GM08714 (cell line): ENCODE data around the gene MRPL36.

ENCODE experiments used
- H3K4me3 ChIP-seq: fragments of 200-500 bp; sonication (Bioruptor generic); 2 replicates; pipeline ENCODE4 v1.5.1; 2014; ENCODE audit warnings: mild to moderate bottlenecking, low read length, inconsistent platforms
- ZNF274 ChIP-seq: IDR thresholded peaks from 2 replicates; pipeline ENCODE4 v1.6.1; 2012; ENCODE audit warnings: mild to moderate bottlenecking, low read depth, low read length

The MRPL36 gene

DNA sequence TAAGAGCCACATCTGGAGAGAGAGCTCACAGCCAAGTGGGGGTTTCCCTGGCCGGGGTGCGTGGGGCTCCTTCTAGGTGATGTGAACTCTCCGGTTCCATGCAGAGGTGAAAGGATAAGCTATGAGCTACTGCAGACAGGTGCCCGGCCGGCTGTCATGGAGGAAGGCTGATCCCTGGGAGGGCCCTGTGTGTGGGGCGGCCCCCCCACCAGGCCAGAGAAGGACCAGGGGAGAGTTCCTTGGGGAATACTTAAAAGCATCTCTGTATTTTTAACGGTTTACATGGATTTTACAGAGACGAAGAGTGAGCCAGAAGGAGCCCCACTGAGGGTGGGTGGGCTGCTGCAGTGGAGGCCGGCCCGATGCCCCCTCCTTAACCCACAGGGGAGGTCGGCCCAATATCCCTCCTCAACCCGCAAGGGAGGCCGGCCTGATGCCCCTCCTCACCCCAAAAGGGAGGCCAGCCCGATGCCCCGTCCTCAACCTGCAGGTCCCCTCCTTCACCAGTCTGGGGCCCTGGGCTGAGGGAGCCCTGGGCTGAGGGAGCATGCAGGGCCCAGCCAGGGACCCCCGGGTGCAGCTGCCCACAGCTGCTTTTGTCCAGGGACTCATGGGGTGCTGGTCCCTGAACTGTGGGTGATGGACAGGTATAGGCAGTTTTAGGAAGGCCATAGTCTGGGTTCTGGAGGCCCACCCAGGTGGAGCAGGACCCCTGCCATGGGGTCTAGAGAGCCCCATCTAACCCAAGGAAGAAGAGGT lies 31.9 kb downstream of the MRPL36 start:
- no peak for TF ChIP-seq ZNF274
- H3K4me3 ChIP-seq = no peak overlapping the region

DNA sequence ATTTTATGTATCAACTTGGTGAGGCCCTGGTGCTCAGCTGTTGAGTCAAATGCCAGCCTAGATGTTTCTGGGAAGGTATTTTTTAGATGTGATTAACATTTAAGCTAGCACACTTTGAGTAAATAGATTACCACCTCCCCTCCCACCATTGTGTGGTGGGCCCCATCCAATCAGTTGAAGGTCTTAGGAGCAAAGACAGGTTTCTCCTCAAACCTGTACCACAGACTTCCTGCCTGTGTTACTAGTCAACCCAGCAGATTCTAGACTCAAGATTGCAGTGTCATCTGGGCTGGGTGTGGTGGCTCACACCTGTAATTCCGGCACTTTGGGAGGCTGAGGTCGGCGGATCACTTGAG lies 33.8 kb downstream of the MRPL36 start:
- H3K4me3 ChIP-seq = no peak overlapping the region
- TF ChIP-seq ZNF274 = no peak

DNA sequence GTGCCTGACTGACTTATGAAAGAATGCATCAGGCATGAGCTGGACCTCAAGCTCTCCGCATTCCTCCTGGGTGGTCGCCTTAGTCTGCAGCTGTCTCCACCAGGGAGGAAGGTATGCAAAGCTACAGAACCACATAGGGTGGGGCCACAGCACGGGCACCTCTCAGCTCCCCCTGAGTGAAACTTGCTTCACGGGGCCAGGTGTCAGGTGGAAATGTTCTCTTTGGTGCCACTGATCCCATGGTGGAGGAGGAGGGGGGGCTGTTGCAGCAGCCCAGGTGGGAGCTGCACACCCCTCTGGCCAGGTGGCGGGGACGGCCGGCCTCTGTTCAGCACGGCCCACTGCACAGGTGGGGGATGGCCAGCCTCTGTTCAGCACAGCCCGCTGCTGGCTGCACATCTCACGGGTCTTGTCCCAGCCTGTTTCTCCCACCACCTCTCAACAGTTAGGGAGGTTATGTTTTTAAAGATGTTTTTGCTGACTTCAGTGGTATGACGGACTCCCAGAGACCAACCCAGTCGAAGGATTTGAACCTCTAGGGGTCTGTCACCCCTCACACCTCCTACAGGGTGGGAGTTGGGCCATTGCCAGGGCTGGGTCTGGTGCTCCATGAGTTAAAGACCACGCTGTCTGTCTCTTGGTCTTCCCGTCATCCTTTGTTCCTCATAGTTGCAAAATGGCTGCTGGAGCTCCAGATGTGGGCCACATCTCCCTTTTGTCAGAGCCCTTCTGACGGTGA lies 34.3 kb downstream of the MRPL36 start:
- no peak overlapping the region for H3K4me3 ChIP-seq
- no peak for TF ChIP-seq ZNF274

DNA sequence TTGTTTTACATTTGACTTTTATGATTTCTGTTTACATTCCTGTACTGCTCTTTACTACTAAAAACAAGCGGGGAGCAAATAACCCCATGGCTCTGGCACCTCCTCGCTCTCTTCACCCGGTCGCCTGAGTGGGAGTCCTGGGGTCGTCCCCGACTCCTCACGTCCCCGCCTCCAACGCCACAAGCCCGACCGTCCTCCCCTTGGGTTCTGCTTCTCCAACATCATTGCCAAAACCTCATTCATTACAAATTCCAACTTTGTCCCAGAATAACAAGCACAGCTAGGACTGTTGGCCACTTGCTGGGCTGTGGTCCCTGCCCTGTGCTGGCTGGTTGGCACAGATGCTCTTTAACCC lies 35.1 kb downstream of the MRPL36 start:
- no peak for TF ChIP-seq ZNF274
- H3K4me3 ChIP-seq = no peak overlapping the region

DNA sequence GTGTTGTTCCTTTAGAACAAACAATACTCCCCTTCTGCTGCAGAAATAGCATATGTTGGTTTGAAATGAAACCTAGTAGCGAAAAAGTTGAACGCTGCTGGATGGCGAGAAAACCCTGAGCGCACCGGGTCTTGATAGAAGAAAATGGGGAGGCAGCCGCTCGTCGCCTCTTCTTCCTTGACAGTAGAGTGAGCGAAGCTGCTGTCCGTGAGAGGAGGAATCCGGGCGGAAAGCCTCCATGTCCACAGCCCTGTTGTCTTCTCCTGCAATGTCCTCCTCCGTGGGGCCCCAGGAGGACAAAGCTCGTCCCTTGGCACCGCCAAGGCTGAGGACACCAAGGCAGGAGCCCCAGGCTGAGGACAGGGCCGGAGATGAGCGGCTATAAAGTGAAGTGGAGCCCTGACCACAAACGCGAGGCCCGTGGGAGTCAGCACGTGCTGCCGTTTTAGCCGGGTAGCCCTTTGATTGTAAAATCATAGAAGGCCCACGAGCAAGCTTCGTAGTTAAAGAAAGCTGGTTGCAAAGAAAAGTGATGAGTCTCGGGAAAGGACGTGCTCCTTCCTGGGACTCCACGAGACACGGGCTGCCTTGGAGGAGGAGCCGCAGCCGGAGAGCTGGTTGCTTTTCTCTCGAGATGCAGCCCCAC lies 35.6 kb downstream of the MRPL36 start:
- TF ChIP-seq ZNF274 = no peak
- no peak overlapping the region for H3K4me3 ChIP-seq

DNA sequence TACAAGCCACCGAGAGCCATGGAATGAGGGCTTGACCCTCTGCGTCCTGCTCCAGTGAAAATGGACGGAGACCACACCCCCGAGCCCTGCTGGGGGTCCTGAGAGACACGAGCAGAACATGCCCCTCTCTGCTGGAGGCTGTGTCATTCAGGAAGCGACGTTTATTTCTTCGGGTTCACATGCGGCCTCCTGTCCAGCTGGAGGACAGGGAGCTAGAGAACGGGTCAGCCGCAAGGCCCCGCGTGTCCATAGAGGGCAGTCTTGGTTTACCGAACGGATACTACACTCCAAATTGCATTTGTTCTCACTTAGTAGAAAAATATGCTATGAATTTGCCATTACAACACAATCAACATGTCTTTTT lies 36.1 kb downstream of the MRPL36 start:
- TF ChIP-seq ZNF274 = no peak
- no peak overlapping the region for H3K4me3 ChIP-seq

DNA sequence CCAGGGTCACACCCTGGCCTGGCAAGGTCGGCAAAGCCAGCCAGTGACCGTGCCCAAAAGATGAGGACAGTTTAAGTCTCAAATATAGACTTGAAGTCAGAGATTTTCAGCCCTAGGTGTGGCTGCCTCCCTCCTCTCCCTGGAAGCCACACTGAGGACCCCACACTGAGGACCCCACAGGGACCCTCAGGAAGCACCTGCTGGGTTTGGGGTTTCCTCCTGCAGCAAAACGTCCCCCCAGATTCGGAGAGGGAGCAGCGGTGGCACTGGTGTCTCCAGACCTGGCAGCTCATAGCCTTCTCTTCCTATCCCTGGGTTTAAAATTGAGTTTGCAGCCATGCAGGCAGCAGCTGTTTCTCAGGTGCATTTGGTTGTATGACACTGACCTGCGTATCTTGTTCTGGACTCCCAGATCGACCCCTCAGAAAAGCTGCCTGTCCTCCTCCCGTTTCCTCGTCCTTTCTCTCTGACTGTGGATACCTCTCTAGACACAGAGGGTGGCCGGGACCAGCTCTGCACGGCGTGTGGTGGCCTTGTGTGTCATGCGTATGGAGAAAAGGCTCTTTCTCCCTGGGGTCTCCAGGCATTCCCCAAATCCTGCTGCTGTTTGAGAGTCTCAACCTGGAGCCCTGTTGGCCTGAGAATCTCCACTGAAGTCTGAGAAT lies 36.6 kb downstream of the MRPL36 start:
- H3K4me3 ChIP-seq = no peak overlapping the region
- TF ChIP-seq ZNF274 = no peak

DNA sequence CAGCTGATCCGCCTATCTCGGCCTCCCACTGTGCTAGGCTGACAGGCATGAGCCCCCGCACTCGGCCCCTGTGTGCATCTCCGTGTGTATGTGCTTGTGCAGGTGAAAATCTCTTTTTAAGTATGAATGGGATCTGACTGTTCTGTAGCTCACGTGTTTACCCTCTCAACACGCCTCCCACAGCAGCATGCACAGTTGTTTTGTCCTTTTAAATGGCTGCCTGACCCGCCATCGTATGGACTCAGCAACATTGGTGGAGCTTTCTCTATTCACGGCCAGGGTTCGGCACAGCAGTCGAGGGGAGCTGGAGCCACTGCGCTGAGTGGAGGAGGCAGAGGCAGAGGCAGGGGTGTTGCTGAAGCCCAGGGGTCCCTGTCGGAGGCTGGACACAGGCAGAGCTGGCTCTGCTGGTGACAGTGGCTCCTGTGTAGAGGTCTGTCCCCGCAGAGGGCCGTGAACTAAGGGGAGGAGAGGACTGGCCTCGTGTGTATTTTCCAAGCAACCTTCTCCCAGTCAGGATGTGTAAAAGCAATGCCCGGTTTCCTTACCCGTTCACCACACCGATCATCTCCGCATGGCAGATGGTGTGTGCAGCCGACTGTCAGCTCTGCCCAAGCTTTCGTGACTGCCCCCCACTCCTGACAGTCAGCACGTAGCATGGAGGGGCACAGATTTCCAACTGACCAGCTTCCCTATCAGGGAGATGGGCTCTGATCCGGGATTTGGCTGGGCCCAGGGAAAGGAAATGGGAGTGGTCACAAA lies 37.3 kb downstream of the MRPL36 start:
- no peak overlapping the region for H3K4me3 ChIP-seq
- no peak for TF ChIP-seq ZNF274

DNA sequence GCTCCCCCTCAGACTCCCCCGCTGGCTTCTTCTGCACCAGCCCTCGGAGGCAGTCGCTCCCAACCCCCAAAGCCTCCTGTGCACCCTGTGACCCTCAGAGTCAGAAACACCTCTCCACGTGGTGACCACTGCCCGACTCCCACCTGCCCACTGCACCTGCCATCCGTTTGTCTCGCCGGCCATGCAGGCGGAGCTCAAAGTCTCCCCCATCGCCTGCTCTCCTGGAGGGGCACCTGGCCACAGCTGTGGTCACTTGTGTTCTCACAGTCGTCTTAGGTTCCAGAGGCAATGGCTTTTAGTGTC lies 38.2 kb downstream of the MRPL36 start:
- H3K4me3 ChIP-seq = no peak overlapping the region
- TF ChIP-seq ZNF274 = no peak

DNA sequence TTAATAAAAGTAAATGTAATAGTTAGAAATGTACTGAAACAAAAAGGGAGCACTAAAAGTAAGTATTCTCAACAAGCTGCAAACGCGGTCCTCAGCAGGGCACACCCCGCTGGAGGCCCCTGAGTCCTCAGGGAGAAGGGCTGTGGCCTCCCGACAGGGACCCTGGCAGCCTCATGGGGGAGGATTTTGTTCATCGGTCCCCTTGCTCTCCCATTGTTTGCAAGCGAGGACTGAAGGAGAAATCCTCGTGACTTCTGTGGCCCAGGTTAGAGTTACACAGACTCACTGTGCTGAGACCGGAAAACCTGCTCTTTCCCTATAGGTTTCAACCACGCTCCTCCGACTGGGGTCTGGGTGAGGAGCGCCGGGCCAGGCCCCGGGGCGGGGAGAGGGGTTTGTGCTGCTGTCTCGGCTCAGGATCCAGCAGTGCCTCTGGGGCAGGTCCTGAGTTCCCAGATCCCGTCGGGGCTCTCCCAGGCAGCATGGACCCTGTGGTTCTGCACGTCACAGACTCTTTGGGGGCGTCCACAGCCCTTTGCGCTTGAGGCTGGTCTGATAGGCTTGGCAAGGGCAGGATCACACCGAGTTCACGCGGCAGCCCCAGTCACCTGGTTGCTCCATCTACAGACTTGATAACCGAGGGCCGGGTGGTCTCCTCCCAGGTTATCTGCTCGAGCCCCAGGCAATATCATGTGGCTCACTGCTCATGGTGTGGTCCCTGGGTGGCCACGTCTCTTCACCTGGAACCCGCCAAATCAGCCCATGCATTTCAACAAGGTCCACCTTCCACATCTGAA lies 38.8 kb downstream of the MRPL36 start:
- no peak for TF ChIP-seq ZNF274
- H3K4me3 ChIP-seq = no peak overlapping the region

DNA sequence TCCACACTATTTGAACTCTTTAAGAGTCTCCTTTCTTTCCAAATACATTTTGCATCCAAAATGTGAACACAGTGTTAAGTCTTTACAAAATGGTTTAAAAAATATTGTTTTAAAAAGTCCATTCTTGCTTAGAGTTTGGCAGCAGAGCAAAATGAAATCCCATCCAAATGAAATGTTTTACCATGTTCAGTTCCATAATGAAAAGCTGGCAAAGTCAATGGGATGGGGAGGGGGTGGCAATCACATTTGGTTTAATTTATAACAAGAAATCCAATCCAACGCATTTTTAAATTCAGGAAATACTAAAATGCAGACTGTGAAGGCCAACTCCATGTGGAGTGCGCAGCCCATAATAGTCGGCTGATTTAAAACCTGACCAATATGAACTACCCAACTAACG lies 39.4 kb downstream of the MRPL36 start:
- no peak overlapping the region for H3K4me3 ChIP-seq
- no peak for TF ChIP-seq ZNF274

DNA sequence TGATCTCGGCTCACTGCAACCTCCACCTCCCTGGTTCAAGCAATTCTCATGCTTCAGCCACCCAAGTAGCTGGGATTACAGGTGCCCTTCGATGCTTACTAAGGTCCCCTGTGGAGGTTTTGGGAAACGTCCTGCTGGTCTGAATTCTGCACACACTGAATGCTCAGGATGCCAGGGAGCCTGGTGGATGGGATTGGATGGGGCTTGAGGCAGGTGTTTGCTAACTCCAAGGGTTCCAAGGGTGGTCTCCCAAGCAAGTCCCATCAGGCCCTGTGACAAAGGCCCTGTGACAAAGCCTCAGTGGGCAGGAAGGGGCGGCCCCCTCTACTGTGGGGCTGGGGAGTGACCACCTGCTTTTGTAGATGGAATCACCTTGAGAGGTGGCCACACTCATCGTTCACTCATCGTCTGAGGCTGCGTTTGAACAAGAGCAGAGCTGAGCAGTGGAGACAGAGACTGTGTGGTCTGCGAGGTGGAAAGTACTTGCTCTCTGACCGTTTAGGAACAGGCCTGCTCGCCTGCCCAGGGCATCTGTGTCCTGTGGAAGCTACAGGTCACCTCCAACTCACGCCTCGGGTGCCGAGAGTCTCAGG lies 40.2 kb downstream of the MRPL36 start:
- TF ChIP-seq ZNF274 = no peak
- no peak overlapping the region for H3K4me3 ChIP-seq

DNA sequence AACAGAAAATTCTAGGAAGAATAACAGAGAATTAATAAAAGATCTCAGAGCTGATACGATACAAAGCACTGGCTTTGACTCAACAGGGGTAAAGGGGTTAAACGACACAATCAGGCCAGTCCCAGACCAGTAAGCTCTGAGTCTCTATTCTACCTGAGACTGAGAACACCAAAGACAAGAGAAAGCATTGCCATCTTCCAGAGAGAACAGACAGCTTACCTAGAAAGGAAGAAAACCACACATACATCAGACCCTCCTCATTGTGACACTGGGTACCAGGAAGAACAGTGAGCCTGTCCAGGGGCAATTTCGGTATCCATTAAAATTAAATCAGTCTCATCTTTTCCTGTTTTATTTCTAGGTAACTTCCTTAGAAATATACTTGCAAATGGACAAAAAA lies 41.1 kb downstream of the MRPL36 start:
- TF ChIP-seq ZNF274 = no peak
- H3K4me3 ChIP-seq = no peak overlapping the region

DNA sequence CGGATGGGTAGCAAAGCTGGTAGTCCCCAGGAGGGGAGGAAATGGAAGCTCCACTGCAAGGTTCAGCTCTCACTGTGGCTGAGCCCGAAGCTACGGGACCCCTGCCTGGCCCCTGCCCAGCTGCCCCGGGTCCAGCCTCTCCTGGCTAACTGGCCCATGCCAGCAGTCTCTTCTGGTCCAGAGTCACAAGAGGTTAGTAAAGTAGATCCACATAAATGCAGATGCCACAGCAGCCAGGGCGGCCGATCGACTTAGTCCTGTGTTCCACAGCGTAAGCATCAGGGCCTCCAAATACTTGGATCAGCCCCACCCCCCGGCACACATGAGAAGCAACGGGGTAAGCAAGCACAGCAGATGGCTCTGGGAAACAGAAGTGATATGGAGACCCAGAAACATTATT lies 42.1 kb downstream of the MRPL36 start:
- no peak overlapping the region for H3K4me3 ChIP-seq
- TF ChIP-seq ZNF274 = no peak
